T-cell (primary cell): ENCODE data around the gene CAMK2N1. TPM values are rescaled to one million over a fixed set of nuclear protein-coding genes. Genes with fewer than 3 reads are reported as not detected.
A peak's percentile ranks its signal among the peaks of the same experiment; 100 is the strongest.

ENCODE experiments used
- ATAC-seq, 4 experiments: fragments of 200-7000 bp in 3 of 4; fragments of 150-1000 bp in 1 of 4; cut with Tn5 transposase; replicated peaks in 1 of 4; 1 replicate in 3 of 4; 2 replicates in 1 of 4; pipeline ENCODE4 v1.10.0; 2021; ENCODE audit warnings: moderate library complexity in 3 of 4, mild to moderate bottlenecking in 2 of 4, moderate number of reproducible peaks in 1 of 4
- CTCF ChIA-PET, 2 donors: fragments of 300-600 bp; sonication (Branson Sonifier 250); formaldehyde crosslinking; loops; one replicate each; lab custom pipeline; 2022; ENCODE audit warnings: antibody characterized with exemption in 2 of 2; lab: Charles Lee
- POLR2A ChIA-PET, 2 donors: fragments of 300-600 bp; sonication (Branson Sonifier 250); formaldehyde crosslinking; loops; one replicate each; lab custom pipeline; 2022; ENCODE audit warnings: antibody characterized with exemption in 2 of 2; lab: Charles Lee
- DNase-seq, 35 experiments: peaks; one replicate each; pipeline versions ENCODE4 v3.0.0 to v3.0.0-alpha.2; 2013 to 2023
- H3K27ac ChIP-seq: one replicate; pipeline ENCODE4 v1.5.1; 2013; ENCODE audit warnings: low read length
- H3K27me3 ChIP-seq, 2 experiments: replicated peaks in 1 of 2; 1 replicate in 1 of 2; 2 replicates in 1 of 2; pipeline versions ENCODE4 v1.6.1 to v1.7.0; 2013; ENCODE audit warnings: low read length in 1 of 2, mixed read lengths in 1 of 2; ENCODE audit not compliant: control insufficient read depth in 2 of 2, insufficient read depth in 2 of 2; ENCODE audit errors: extremely low read depth in 1 of 2
- H3K36me3 ChIP-seq, 2 donors: 1 replicate in 1 of 2; 2 replicates in 1 of 2; pipeline versions ENCODE4 v1.6.1 to v1.7.0; 2013; ENCODE audit warnings: low read length in 1 of 2; ENCODE audit not compliant: control insufficient read depth in 2 of 2, insufficient read depth in 1 of 2; ENCODE audit errors: extremely low read depth in 1 of 2
- H3K4me1 ChIP-seq, 2 experiments: 1 replicate in 1 of 2; 2 replicates in 1 of 2; pipeline versions ENCODE4 v1.6.1 to v1.7.0; 2013; ENCODE audit warnings: low read length in 2 of 2, mixed read lengths in 1 of 2; ENCODE audit not compliant: insufficient read depth in 2 of 2, control insufficient read depth in 1 of 2; ENCODE audit errors: extremely low read depth in 1 of 2
- H3K4me3 ChIP-seq, 2 donors: 1 replicate in 1 of 2; 2 replicates in 1 of 2; pipeline versions ENCODE4 v1.5.1 to v1.7.0; 2013; ENCODE audit warnings: mild to moderate bottlenecking in 2 of 2, low read length in 1 of 2, moderate library complexity in 1 of 2; ENCODE audit not compliant: control insufficient read depth in 1 of 2; ENCODE audit errors: extremely low read depth in 1 of 2
- H3K9me3 ChIP-seq: 2 replicates; pipeline ENCODE4 v1.7.0; 2013
- H3K27ac Mint-ChIP-seq, 2 donors: one replicate each; pipeline ENCODE4 v1.8.0; 2020 to 2021; ENCODE audit warnings: mild to moderate bottlenecking in 2 of 2, mixed read lengths in 2 of 2
- H3K27me3 Mint-ChIP-seq, 2 donors: one replicate each; pipeline ENCODE4 v1.8.0; 2021 to 2022; ENCODE audit warnings: mixed read lengths in 2 of 2
- H3K36me3 Mint-ChIP-seq: one replicate; pipeline ENCODE4 v1.8.0; 2021; ENCODE audit warnings: mixed read lengths
- H3K4me1 Mint-ChIP-seq, 3 donors: one replicate each; pipeline ENCODE4 v1.8.0; 2020 to 2022; ENCODE audit warnings: mixed read lengths in 3 of 3, mild to moderate bottlenecking in 1 of 3
- H3K4me3 Mint-ChIP-seq, 3 donors: one replicate each; pipeline ENCODE4 v1.8.0; 2020 to 2022; ENCODE audit warnings: mild to moderate bottlenecking in 3 of 3, mixed read lengths in 3 of 3, moderate library complexity in 3 of 3
- H3K9me3 Mint-ChIP-seq, 3 donors: one replicate each; pipeline ENCODE4 v1.8.0; 2020 to 2022; ENCODE audit warnings: mixed read lengths in 3 of 3
- WGBS: methylation state at CpG from one replicate; pipeline ENCODE4 v1.1.5; 2013; ENCODE audit warnings: missing lambda C conversion rate; ENCODE audit not compliant: insufficient coverage; 5-methylcytosine and 5-hydroxymethylcytosine counted together
- total RNA-seq, 35 experiments: library from RNA in 6 of 35; stranded (reverse) in 6 of 35; fragments of 120-200 nt in 1 of 35; gene quantifications; one replicate each; pipeline versions ENCODE4 v1.2.1 to v1.2.4 and lab custom pipeline; 2013 to 2026

The CAMK2N1 gene
- total RNA-seq, 5 donors from 2014 or later (not counting 1 experiment from before 2014, with no cell fraction given): 2.5 to 7.9 (median 7.1) TPM

DNA sequence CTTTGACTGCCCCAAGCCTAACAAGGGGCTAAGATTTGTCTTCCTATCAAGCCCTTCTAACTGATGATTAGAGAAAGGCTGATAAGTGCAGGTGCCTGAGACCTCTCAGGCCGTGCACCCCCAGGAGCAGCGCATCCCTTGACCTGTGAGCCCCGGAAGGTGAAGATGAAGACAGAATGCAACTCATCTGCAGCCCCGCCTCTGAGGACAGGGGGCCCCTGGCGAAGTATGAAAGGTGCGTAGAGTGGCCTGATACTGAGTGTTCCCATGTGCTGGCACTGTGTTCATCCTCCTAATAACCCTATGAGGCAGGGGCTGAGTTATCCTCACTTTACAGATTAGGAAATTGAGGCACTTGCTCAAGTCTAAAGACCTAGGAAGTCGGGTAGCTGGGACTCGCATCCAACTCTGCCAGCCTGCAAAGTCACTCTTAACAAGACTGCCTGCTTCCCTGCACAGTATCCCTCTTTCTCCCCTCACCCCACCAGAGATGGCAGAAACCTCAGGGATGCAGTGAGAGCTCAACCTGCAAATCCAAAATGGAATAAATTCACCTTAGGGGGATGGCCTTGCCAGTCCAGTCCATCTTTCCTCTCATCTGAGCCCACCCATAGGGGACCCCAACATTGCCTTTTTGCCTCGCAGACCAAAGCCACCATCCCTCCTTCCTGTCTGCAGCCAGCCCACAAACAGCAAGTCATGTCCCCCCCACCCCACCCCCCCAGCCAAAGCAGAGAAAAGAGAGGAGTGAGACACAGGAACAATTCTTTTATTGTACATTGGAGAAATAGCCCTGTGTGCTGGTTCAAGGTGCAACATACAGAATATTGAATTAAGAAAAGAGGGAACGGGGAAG is 4.1 kb downstream of the CAMK2N1 start:
- Histone ChIP-seq H3K4me1 (peaks cover 0 to 24% of the 10 kb centered on the region in 2 experiments), H3K9me3 (no peaks in the 10 kb centered on the region), H3K27me3 (peaks cover 20 to 68% of the 10 kb centered on the region in 2 experiments), H3K27ac (no peak overlapping the region), H3K36me3 (no peaks in the 10 kb centered on the region), H3K4me3 (no peak overlapping the region)
- WGBS: 43% methylated on average over 6 of the region's 10 CpGs
- Mint-ChIP-seq H3K36me3 (no peaks in the 10 kb centered on the region), H3K4me3 (no peak overlapping the region), H3K4me1 (peaks cover 11 to 17% (median 15%) of the 10 kb centered on the region in 3 donors), H3K27ac (peak overlapping the region in 1 of 2 donors; percentile 39), H3K27me3 (peaks cover 66 to 69% of the 10 kb centered on the region in 2 donors), H3K9me3 (no peaks in the 10 kb centered on the region)
- POLR2A ChIA-PET: no interaction called here
- DNase-seq (no peak), ATAC-seq (no peak)
- CTCF ChIA-PET: interaction anchor here in 1 of 2 donors (0.6 to 1.0 kb wide), 2 partner anchors 12 to 218 kb away, joined by 3 read pairs; no protein-coding TSS in a partner anchor

DNA sequence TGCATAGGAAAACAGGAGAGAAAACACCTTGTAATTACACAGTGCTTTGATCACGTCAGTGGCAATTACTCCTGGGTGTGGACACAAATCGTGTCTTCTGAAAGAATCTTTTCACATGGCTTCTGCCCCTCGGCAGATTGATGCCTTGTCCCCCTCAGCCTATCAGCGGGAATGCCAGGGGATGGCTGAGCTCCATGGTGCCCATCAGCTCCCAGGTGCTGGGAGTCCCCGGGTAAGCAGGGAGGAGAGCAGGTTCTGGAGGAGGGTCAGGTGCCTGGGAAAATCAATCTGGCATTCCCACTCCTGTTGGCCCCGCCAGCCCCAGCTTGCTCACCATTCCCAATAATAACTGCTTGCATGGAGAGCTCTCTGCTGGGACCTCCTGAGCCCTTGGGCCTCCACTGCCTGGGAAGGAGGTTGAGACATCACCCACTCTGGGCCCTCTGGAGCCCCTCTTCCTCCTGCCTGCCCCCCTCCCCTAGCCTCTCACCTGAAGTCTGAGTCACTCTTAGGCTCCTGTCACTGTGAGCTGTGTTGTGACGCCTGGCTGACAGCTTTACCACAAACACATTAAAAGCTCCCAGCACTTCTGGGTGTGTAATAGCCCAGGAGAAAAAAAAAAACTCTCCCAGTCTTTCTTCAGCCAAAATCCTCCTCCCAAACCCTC is 4.9 kb downstream of the CAMK2N1 start:
- ChIA-PET POLR2A (no interaction called here), CTCF (interaction anchor here in 1 of 2 donors (0.6 to 1.0 kb wide), 2 partner anchors 13 to 218 kb away, joined by 3 read pairs; no protein-coding TSS in a partner anchor)
- no peak for DNase-seq
- H3K4me3 ChIP-seq: no peak overlapping the region
- WGBS: 43% methylated on average over 4 of the region's 7 CpGs
- Mint-ChIP-seq H3K27me3 (peaks cover 72 to 74% of the 10 kb centered on the region in 2 donors), H3K27ac (peak overlapping the region in 1 of 2 donors; percentile 39), H3K4me3 (no peak overlapping the region), H3K4me1 (peaks cover 12 to 16% (median 15%) of the 10 kb centered on the region in 3 donors), H3K9me3 (no peaks in the 10 kb centered on the region), H3K36me3 (no peaks in the 10 kb centered on the region)
- no peaks in the 10 kb centered on the region for H3K9me3 ChIP-seq
- no peaks in the 10 kb centered on the region for H3K36me3 ChIP-seq
- peaks cover 0 to 23% of the 10 kb centered on the region in 2 experiments for H3K4me1 ChIP-seq
- H3K27ac ChIP-seq: no peak overlapping the region
- peaks cover 21 to 69% of the 10 kb centered on the region in 2 experiments for H3K27me3 ChIP-seq
- ATAC-seq: no peak

DNA sequence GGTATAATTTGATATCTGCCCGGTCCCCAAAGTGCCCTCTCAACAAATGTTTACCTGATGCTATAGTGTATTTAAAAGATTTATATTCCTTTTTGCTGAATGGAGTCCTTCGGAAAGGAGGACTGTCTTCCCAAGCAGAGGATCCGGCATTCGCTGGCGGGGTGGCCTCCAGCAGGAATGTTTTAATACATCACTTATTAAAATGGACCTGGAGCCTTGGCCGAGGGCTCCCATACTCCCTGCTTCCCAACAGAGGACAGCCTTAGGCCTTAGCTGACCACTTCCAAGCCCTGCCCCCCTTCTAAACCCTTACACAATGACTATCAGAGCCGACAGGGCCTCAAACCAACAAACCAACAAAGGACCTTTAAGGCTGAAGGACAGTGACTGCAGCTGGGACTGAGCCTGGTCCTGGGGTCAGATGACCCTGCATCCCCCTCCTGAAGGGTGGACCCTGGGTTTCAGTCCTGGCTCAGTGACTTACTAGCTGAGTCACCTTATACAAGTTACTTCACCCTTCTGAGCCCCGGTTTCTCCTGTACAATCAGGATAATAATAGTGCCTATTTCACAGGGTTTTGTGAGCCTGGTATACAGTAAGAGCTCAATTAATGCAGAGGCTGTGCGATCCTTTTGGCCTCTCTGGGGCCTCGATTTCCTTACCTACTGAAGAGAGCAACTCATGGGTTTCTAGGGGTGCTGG is 5.6 kb downstream of the CAMK2N1 start:
- no peaks in the 10 kb centered on the region for H3K9me3 ChIP-seq
- DNase-seq (no peak), ATAC-seq (no peak)
- peaks cover 0 to 24% of the 10 kb centered on the region in 2 experiments for H3K4me1 ChIP-seq
- Mint-ChIP-seq H3K9me3 (no peaks in the 10 kb centered on the region), H3K4me1 (peaks cover 14 to 15% (median 14%) of the 10 kb centered on the region in 3 donors), H3K27ac (no peak overlapping the region), H3K4me3 (no peak overlapping the region), H3K36me3 (no peaks in the 10 kb centered on the region), H3K27me3 (peaks cover 76 to 78% of the 10 kb centered on the region in 2 donors)
- ChIA-PET POLR2A (no interaction called here), CTCF (no interaction called here)
- no peak overlapping the region for H3K27ac ChIP-seq
- no peaks in the 10 kb centered on the region for H3K36me3 ChIP-seq
- no peak overlapping the region for H3K4me3 ChIP-seq
- 84% methylated on average over 5 of the region's 10 CpGs for WGBS
- H3K27me3 ChIP-seq: peaks cover 19 to 73% of the 10 kb centered on the region in 2 experiments

DNA sequence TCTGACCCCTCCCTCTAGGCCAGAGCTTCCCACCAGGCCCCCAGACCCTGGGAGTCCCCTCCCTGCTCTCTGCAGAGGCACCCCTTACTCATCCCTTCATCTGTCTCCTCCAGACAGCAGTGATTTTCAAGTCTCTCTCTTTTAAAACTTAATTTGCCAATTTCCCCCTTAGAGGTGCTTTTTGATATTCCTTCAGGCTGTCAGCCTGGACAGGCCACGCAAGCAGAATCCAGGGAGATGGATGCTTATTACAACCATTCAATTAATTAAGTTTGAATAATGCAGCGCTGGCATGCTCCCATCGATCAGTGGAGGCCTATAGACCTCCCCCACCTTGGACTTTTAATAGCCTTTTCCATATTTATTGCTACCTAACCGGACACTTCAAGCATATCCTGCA is 6.2 kb downstream of the CAMK2N1 start:
- Mint-ChIP-seq H3K4me1 (peaks cover 14 to 15% (median 14%) of the 10 kb centered on the region in 3 donors), H3K36me3 (no peaks in the 10 kb centered on the region), H3K9me3 (no peaks in the 10 kb centered on the region), H3K4me3 (no peak overlapping the region), H3K27me3 (peaks cover 81 to 83% of the 10 kb centered on the region in 2 donors), H3K27ac (no peak overlapping the region)
- Histone ChIP-seq H3K27ac (no peak overlapping the region), H3K27me3 (peaks cover 19 to 75% of the 10 kb centered on the region in 2 experiments), H3K9me3 (no peaks in the 10 kb centered on the region), H3K36me3 (no peaks in the 10 kb centered on the region), H3K4me1 (peaks cover 0 to 20% of the 10 kb centered on the region in 2 experiments), H3K4me3 (no peak overlapping the region)
- no CpG with 5 or more reads among the region's 4 CpGs for WGBS
- DNase-seq: no peak
- CTCF ChIA-PET: no interaction called here
- POLR2A ChIA-PET: no interaction called here
- no peak for ATAC-seq

DNA sequence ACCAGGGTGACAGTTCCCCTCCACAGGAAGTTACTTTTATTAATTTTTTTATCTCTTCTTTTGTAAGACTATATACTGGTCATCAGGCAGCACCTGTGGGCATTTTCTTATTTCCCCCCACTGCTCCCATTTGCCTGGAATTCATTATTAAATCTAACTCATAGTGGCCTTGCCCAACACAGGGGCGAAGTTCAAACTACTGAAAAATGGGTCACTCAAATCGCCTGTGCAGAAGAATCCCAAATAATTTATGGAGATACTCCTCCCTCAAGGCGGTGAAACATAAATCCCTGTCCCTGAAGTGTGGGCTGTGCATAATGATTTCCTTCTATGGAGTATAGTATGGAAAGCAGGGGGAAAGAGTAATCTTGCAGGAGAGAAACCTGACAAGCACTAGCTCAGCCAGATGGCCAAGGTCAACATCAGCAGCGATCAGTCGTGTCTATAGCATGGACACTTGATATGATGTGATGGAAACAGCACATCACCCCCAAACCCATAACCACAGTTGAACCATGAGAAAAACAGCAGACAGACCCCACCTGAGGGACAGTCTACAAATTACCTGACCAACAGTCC is 7.9 kb downstream of the CAMK2N1 start:
- CTCF ChIA-PET: interaction anchor here in 1 of 2 donors (0.7 kb wide), 1 partner anchor 967 kb away, joined by 3 read pairs; no protein-coding TSS in a partner anchor
- H3K27ac Mint-ChIP-seq: no peak overlapping the region
- Histone ChIP-seq H3K4me3 (no peak overlapping the region), H3K9me3 (no peaks in the 10 kb centered on the region), H3K27me3 (peaks cover 19 to 71% of the 10 kb centered on the region in 2 experiments), H3K4me1 (peaks cover 0 to 7% of the 10 kb centered on the region in 2 experiments), H3K36me3 (no peaks in the 10 kb centered on the region), H3K27ac (no peak overlapping the region)
- no peaks in the 10 kb centered on the region for H3K36me3 Mint-ChIP-seq
- peaks cover 81 to 87% of the 10 kb centered on the region in 2 donors for H3K27me3 Mint-ChIP-seq
- whole genome bisulfite sequencing: no CpG with 5 or more reads among the region's 5 CpGs
- H3K4me1 Mint-ChIP-seq: peaks cover 0 to 5% (median 4%) of the 10 kb centered on the region in 3 donors
- POLR2A ChIA-PET: no interaction called here
- H3K4me3 Mint-ChIP-seq: no peak overlapping the region
- no peak for ATAC-seq
- no peak for DNase-seq
- no peaks in the 10 kb centered on the region for H3K9me3 Mint-ChIP-seq
